NK-92 (cell line): ENCODE data around the gene DDX1.

ENCODE experiments used
- DNase-seq: peaks from one replicate; lab custom pipeline; 2025; ENCODE audit not compliant: unreplicated experiment; lab: John Stamatoyannopoulos, UW

Gene DDX1

DNA sequence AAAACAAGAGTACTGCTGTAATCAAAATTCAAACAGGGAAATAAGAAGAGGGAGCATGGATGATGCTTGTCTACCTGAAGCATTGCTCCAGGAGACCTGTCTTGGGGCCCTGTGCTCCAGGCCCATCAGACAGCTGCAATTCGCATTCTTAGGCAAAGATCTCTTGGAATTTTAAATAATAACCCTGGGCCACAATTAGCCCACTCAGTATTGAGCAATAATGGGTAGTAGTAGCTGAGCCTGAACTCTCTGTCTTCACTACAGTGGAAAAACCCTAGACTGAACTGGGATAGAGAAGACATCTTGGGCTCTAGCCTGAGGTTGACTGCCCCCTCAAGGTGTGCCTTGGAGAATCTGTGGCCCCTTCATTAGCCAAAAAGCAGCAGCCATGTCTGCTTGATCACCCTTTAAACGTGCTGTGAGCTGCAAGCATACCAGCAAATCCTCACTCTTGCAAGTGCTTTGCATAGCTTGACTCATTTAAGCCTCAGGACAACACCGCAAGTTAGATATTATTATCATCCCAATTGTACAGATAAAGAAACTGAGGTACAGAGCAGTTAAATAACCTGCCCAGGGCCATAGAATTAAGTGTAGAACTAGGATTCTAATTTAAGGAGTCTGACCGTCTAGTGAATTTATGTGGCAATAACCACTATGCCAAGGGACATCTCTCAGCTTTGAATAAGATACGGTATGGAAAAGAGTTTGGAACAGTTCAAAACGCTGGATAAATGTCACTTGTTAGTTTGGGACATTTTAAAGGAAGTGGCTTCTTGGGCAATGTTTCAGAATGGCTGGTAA lies 69.0 kb downstream of the DDX1 start:
- DNase-seq: no peak

DNA sequence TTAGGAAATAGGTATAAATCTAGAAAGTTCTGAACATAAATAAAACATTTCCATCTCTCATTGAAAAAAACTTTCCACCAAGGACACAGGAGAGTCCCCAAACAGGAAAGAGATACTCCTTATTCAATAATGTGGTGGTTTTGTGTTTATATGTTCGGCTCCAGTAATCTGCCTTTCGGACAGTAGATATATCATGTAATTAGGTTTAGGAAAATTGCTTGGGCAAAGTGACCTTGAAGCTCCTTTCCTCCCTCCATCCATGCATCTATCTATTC lies 69.6 kb downstream of the DDX1 start:
- DNase-seq: no peak

DNA sequence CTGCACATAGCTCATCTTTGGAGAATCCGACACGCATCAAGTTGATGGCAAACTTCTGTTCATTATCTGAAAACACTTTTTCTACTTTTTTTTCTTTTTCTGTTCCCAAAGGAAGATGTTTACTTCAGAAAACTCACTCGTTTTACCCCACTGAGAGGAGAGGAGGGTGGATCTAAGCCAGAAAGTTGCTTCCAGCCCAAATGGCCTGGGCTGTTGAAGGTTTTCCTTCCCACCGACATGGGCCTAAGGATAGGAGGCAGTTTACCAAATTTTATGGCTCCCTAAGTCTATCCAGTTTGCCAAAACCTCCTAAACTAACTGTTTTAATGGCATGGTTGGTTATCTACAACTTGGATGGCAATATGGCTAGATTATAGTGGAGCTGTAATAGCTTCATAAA lies 70.4 kb downstream of the DDX1 start:
- DNase-seq: no peak

DNA sequence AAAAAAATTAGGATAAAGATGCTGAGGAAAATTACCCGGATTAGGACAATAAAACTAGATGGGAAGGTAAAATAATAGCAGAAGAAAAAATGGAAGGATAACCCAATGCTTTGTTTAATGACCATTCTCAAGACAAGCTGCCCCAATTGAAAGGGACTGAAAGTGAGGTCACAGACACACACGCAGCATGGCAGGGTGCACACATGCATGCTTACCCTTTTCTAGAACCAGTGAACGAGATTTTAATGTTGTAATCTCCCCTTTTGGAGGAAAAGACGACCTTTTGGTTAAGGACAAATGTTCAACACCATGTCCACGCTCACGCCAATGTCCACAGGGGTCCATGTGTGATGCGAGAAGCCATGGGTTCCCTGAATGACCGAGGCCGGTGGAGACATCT lies 70.9 kb downstream of the DDX1 start:
- no peak for DNase-seq

DNA sequence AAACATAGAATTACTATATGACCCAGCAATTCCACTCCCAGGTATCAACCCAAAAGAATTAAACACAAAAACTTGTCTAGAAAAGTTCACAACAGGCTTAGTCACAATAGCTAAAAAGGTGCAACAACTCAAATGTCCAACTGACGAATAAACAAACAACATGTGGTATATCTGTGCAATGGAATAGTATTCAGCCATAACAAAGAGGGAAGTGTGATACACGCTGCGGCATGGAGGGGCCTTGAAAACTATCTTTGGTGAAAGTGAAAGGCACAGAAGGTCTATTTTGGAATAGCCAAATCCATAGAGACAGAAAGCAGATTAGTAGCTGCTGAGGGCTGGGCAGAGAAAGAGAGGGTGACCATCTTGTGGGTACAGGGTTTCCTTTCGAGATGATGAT lies 72.1 kb downstream of the DDX1 start:
- no peak for DNase-seq

DNA sequence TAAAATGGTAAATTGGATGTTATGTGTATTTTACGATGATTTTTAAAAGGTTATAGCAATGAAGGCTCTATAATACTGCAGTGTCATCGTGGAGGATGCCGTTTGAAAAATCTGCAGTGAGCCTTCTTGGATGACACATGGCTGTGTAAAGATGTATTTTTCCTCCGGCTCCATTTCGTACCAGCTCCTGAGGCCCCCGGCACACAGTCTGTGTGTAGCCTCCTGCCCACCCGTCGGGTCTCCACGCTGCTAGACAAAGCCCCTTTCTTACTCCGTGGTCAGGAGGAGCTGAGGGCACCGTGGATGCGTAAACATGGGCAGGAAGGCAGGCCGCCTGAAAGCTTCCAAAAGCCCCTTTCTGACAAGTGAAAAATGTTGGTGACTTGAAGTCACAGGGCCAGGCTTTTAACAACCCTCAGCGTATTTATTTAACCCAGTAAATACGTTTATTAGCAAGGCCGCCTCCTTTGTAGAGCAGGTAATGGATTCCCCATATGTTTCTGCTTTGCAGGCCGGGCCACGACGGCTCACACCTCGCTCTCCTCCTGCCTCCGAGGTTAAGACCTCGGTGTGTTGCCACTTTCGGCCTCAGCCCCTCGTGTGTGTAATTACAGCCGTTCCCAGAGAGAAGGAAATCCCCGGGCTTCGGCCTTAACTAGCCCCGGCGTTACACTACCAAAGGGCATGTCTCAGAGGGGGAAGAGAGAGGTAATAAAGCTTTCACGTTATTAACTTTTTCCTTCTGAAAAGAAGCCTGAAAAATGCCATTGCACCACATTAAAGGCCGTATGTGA lies 72.8 kb downstream of the DDX1 start:
- DNase-seq: no peak

DNA sequence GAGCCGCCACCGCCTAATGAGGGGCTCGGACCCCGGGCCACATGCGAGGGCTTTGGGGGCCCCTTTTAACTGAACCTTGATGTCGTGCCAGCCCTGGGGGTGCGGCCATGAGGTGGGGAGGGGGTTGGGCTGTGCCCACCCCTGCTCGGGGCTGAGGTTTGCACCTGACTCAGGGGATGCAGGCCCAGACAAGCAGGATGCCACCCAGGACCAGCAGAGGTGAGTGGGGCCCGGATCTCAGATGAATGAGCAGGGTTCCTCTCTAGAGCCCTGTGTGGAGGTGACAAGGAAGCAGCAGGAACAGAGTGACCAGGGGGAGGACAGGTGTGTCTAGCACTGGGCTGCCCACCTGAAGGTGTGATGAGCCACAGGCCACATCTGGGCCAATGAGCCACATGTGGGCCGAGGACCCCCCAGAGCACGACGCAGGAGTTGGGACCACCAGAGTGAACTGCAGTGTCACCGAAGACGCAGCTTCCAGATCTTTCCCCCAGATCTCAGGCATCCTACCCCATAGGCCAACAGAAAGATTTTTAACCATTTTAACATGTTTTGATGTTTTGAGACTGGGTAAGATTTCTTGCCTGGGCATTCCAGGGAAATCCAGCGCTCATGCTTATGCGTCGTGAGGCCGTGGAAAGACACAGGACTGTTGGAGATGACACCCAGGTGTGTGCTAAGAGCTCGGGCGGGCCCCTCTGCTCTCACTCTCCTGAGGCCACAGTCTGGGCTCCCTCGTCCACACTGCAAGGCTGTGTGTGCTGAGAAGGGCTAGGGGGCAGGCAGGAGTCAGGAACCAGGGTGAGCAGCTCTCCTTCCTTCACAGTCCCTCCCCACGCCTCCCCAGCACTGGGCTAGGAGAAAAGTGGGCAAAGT lies 73.6 kb downstream of the DDX1 start:
- DNase-seq: no peak

DNA sequence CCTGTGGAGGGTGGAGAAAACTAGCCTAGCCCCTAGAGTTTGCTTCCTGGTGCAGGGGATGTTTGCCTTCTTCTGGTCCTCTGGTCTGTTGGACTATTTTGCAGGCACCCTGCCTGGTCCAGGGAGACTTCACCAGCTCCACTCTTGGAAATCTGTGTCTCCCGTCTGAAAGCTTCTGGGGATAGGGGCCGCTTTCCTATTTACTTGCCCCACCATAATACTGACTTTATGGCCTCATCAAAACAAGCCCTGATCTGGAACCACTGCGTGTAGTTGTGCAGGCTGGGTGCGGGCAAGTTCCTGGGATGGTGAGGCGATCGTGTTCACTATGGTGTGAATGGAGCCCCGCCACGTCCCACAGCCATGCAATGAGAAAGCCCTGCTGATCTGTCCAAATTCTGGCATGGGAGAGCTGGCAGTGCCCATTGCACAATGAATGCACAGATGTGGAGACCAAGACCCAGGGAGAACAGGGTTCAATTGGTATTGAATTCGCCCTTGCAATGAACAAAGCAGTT lies 74.3 kb downstream of the DDX1 start:
- DNase-seq: no peak

DNA sequence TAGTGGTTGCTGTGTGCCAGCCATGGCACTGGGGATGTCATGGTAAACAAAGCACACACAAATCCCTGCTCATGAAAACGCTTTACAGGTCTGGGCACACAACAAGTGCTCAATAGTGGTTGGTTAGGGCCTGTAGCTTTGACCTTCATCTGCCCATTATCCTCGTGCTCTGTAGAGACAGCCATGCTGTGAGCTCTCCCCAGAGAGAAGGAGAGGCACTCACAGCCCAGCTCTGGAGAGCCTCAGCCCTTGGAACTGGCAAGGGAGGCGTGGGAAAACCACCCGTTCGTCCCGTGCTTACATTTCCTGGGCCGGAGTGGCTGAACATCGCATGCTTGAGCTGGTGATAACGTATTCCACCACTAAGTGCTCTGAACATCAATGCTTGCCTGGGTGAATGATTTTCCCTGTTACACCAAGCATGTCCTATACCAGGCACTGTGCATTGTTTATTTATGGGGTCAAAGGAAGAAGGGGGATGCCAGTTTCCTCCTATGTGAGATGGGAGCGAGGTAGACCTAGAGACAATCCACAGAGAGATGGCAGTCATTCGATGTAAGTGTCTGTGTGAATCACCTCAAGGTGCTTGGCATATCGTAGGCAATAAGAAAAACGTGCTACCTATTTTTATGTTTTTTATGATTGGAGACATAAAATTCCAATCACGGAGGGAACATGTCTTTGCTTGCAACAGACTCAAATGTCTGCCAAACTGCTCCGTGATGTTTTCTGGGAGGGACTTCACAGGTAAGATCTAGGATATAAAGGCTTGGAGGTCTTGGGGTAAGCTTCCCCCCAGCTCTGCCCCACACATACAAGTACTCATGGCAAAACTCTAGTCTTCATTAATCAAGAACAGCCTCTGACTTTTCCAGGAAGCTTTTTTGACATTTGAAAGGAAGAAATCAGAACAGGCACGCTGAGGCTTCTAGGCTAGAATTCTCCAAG lies 75.5 kb downstream of the DDX1 start:
- no peak for DNase-seq

DNA sequence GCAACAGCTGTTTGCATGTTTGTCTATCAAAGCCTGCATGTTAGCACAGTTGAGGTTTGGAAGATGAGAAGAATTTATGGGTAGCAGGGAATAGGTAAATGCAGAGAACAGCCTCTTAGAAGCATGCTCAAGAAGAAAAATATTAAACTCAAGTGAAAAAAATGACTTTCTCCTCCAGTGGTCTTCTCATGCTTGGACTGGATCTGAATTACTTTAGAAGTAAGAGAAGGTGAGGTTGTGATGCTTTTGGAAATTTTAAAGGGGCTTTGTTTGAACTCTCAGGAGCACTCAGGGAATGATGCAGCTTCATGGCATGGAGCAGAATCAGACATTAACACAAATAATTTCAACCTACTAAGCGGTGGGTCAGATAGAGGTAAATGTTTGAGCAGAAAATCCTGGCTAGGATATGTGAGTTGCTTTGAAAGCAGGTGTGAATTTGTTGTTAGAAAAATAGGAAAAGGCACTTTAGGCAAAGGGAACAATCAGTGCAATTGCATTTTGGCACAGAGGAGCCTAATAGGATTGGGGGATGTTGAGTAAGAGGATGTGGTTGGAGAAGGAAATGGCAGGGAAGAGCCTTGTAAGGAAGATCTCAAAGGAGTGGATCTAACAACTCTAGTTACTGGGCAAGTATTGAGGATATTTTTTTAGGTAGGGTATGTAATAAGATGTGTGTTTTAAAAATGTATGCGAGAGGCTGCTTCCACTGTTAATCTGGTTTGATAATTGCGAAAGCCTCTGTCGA lies 76.3 kb downstream of the DDX1 start:
- DNase-seq: no peak

DNA sequence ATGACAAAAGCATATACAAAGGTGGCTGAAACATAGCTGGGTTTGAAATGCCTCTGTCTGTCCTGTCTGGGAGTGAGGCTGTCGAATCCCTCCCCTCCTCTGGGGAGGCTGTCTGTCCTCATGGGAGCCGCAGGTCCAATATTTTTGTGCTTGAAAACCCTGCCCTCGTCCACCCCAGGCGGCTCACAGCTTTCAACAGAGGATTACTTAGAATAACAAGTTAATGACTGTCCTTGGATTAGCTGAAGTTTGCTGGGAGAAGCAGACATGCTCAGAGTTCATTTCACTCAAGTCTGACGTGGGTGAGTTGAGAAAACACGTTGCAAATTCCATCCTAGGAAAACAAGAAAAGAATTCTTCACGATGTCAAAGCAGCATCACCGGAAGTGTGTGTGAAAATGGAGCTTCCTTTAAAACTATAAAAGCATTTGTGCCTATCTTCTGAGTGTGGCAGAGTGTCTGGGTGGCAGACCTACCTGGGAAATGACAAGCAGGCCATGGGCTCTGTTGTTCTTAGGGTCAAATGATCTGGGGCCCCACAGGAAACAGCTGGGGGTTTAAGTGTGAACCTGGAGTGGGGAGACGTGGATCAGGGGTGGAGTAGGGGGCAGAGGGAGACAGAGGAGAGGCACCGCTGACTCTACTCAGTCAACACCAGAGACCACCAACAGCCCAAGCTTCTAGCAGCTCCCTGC lies 77.1 kb downstream of the DDX1 start:
- no peak for DNase-seq

DNA sequence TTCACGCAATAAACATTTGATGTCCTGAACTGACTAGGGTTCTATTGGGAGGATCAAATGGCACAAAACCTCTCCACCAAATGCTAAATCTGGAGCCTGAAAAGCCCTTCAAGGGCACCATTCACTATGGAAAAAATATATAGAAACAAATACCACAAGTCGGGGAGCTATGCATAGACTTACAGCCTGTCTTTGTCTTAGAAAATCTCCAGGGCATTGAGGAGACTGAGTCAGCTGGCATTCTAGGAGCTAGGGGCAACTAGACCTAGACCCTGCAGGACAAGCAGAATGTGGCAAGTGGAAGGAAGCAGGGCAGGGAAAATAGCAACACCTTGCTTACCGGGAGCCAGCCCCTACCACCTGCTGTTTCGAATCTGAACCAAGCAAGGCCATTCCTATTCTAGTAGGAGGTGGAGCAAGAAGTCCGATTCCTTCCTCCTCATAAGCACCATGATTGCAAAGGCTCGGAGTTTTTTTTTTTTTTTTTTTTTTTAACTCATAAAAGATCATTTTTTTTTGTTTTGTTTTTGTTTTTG lies 77.8 kb downstream of the DDX1 start:
- DNase-seq: no peak

DNA sequence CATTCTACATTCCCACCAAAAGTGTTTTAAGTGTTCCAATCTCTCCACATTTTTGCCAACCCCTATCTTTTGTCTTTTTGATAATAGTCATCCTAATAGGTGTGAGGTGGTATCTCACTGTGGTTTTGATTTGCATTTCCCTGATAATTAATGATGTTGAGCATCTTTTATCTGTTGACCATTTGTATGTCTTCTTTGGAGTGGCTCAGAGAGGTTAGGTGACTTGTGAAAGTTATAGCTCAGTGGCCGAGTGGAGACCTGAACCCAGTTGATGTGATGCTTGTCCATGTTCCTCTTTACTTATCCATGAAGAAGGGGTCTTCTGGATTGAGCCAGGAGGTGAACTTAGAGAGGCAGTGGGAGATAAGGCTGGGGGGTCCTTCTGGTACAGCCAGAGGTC lies 78.8 kb downstream of the DDX1 start:
- DNase-seq: no peak

DNA sequence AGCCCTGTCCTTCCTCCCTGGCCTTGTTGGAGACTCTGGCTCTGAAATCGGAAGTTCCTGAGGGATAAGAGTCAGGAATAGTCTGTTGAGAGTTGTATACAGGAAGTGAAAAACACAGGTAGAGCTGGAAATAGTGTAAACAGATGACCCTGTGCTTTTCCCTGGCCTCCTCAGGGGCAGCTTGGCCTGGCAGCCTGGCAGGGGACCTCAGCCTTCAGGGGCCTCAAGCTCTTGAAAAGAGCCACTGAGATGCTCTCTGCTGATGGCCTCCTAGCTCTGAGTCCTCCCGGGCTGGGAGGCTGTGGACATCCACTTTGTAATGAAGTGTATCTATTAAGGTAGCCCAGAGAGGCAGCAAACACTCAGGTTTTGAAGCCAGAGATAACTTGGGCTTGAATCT lies 79.3 kb downstream of the DDX1 start:
- no peak for DNase-seq

DNA sequence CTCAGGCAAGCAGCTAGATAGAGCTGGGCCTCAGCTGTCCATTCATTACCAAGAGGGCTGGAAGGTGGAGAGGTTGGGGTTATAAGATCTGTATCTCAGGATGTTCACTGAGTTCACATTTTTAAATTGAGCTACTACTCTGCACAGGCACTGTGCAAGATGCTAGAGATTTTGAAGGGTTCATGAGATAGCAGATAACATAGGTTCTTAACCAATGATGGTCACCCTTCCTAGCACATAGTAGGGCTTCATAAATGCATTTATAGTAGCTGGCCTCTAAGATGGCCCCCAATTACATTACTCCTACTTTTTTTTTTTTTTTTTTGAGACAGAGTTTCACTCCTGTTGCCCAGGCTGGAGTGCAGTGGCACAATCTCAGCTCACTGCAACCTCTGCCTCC lies 79.7 kb downstream of the DDX1 start:
- DNase-seq: no peak

DNA sequence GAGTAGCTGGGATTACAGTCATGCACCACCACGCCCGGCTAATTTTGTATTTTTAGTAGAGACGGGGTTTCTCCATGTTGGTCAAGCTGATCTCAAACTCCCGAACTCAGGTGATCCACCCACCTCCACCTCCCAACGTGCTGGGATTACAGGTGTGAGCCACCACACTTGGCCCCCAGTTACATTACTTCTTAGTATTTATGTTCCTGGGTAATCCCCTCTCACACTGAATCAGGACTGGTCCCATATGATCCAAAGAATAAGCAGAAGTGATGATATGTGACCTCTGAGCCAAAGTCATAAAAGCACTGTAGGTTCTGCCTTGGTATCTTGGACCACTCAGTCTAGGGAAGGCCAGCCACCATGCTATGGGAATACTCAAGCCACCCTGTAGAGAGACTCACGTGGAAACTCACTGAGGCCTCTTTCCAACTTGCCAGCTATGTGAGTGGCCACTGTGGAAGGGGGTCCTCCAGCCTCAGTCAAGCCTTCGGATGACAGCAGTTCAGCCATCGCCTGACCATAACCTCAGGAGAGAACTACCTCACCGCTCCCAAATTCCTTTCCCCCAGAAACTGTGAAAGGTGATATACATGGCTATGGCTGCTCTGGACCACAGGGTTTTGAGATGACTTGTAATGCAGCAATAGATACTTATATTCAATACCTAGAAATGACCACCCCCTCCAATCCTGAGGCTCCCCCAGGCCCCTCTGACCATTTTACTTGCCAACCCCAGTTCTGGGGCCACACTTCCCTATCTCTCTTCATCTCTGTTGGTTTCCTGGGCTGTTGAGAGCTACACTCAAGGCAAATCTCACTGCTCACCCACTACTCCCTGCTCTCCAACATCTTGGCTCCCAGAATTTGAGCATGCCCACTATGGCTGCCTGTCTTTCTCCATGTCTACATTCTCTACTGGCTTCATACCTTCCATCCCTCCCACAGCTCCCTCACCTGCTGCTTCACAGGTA lies 80.5 kb downstream of the DDX1 start:
- no peak for DNase-seq

DNA sequence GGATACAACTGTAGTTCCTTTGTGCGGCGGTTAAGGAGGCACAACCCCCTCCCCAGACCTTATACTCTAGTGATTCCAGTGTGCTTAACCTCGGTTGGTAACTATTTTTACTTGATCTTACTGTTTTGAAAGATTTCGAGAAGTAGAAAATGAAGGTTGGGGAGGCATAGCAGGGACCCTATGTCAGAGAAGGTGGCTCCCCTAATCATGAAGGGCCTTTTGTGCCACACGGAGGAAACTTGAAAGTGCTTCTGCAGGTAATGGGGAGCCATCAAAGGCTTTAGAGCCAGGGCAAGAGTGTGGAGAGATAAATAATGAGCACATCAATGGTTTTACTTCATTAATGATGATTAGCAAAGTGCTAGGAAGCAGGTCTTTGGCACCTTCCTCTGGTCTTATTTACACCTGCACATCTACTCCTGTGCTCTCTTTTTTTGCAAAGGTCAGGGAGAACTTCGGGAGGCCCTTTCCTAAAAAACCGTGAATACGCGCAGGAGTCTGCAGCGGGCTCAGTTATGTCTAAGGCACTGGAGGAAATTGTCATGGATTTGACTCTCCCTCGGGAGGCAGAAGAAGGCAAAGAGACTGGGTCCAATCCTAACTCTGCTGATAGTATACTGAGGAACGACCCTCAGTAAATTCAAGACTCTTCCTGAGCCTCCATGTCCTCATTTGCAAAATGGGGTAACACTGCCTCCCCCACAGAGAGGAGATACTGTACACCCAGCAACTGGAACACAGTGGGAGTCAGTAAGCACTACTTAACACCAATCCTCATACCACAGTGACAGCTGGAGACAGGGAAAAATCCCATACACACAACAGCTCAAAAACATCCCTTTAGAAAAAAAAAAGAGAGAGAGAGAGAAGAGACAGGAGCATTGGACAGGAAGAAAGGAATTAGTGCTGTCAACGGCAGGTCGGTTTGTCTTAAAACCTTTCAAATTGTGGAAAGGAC lies 81.6 kb downstream of the DDX1 start:
- no peak for DNase-seq
